Activated T-cell treated with anti-CD3 and anti-CD28 coated beads for 1 hour (primary cell): Measurements from ENCODE around the gene DDT.
A peak's percentile ranks its signal among the peaks of the same experiment; 100 is the strongest.
"Not testable (repeated sequence)": the region's sequence is repeated elsewhere in the genome, so short reads cannot be mapped to it uniquely, and the experiment has no call there.

ENCODE experiments used
- DNase-seq: peaks from one replicate; pipeline ENCODE4 v3.0.0-alpha.2; 2020; ENCODE audit warnings: low read depth

DDT gene

DNA sequence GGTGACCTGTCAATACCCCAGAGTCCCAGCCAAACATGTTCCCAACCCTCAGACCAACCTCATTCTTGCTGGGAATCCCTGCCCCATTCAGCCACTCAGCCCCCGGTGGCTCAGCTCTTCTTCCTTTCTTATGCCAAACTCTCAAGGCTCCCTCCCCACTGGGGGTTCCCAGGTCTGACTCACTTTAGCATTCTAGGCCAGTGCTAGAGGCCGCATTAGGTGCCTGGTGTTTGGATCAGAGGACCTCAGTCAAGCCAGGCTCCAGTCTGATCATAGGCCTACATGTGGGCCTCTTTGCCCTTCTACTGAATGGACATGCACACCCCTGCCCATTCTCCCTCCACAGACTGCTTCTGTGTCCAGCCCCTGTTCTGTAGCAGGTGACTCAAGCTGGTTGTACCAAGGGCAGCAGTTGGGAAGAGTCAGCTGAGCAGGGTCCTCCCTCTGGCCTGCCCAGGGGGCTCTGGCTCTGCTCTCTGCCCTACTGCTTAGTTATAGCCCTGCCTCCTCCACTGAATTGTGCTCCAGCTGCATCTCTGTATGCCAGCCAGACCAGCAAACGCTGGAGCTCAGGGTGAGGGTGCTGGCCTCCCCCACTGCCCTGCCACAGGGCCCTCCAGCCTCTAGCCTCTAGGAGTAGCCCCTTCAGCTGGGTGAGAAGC is 15.5 kb upstream of the DDT start:
- not testable (repeated sequence) for DNase-seq

DNA sequence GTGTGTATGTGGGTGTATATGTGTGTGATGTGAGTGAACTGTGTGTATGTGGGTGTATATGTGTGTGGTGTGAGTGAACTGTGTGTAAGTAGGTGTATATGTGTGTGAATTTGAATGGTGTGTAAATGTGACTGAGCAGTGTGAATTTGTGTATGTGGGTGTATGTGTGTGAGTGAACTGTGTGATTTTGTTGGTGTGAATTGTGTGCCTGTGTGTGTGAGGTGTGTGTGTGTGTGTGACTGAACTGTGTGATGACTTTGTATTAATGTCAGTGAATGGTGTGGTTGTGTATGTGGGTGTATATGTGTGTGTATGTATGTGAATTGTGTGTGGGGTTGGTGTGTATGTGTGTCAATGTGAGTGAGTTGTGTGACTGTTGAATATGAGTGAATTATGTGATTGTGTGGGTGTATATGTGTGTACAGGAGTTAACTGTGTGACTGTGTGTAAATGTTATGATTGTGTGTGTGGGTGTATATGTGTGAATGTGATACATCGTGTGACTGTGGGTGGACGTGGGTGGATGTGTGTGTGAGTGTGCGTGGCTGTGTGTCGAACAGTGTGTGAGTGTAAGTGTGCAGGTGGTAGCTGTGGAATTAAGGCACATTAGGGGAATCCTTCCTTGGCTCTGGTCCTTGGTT is 12.4 kb upstream of the DDT start:
- not testable (repeated sequence) for DNase-seq

GRCh38 chr22:23986089-23986488 is 11.8 kb upstream of the DDT start:
- not testable (repeated sequence) for DNase-seq

DNA sequence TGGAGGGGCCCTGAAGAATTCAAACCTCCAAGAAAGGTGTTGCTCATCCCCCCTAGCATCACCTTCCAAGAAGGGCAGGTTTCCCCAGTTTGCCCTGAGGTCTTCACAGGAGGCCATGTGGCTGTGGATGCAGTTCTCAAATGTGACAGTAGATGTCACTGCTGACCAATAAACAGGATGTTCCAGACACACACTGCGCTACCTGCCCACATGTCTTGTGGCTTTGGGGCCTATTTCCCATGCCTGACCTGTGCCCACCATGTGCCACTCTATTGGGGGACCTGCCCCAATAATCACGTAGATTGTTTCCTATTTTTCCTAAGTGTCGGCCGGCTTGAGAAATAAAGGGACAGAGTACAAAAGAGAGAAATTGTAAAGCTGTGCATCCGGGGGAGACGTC is 10.2 kb upstream of the DDT start:
- DNase-seq = no peak

- not testable (repeated sequence) for DNase-seq
Observed at GRCh38 chr22:23980567-23980966, 6.3 kb upstream of the DDT start.

- not testable (repeated sequence) for DNase-seq
Observed at GRCh38 chr22:23979557-23980240, 5.5 kb upstream of the DDT start, which contains the start of gene GSTT2. GSTT2 (plus strand) TSS chr22:23980134.

DNA sequence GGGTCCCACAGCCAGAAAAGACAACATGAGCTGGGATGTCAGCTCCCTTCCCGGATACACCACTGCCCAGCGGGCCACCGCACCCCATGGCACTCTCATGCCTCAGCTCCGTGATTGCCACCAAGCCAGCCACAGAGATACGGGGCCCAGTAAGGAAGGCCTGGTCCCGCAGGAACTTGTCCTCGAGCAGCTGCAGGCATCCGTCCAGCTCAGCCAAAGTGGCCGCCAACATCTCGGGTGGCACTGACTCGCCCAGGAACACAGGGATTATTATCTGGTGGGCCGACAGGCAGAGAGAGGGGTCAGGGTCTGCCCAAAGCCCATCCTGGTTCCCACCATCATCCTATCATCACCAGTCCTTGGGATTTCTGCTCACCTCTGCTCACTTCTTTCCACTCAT is 3.1 kb upstream of the DDT start:
- DNase-seq = not testable (repeated sequence)

GRCh38 chr22:23974836-23975352 is 653 bp upstream of the DDT start:
- DNase-seq = not testable (repeated sequence)

- not testable (repeated sequence) for DNase-seq
Observed at GRCh38 chr22:23971927-23972326, 2.3 kb downstream of the DDT start.

GRCh38 chr22:23970816-23971486 is 3.3 kb downstream of the DDT start:
- no peak for DNase-seq

- no peak for DNase-seq
Observed at GRCh38 chr22:23970201-23970641, 4.0 kb downstream of the DDT start.

GRCh38 chr22:23969071-23969470 is 5.2 kb downstream of the DDT start:
- no peak for DNase-seq

DNA sequence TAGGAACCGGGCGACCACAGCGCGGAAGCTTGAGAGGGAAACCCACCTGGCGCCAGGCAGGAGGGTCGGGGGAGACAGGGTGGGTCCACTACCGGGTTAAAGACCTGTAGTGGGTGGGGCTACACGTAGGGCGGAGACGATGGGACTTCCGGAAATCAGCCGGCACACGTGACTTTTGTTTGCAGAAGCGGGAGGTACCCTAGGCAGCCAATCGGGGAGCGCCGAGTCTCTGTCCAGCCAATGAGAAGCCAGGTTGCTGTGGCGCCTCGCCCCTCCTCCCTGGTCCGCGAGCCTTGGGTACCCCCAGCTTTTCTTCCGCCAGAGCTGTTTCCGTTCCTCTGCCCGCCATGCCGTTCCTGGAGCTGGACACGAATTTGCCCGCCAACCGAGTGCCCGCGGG is 7.7 kb downstream of the DDT start, which contains the start of gene DDTL:
Gene DDTL, plus strand, starts transcription at position 321 of the 400 bp plus-strand sequence. Its CDS starts 27 bp downstream, at position 348.
- DNase-seq = not testable (repeated sequence)

GRCh38 chr22:23966094-23966493 is 8.1 kb downstream of the DDT start:
- not testable (repeated sequence) for DNase-seq

GRCh38 chr22:23961084-23961771 is 13.0 kb downstream of the DDT start, which contains the start of gene GSTT2B:
GSTT2B (minus strand) TSS chr22:23961195; CDS start chr22:23961131, 64 bp downstream.
- not testable (repeated sequence) for DNase-seq

DNA sequence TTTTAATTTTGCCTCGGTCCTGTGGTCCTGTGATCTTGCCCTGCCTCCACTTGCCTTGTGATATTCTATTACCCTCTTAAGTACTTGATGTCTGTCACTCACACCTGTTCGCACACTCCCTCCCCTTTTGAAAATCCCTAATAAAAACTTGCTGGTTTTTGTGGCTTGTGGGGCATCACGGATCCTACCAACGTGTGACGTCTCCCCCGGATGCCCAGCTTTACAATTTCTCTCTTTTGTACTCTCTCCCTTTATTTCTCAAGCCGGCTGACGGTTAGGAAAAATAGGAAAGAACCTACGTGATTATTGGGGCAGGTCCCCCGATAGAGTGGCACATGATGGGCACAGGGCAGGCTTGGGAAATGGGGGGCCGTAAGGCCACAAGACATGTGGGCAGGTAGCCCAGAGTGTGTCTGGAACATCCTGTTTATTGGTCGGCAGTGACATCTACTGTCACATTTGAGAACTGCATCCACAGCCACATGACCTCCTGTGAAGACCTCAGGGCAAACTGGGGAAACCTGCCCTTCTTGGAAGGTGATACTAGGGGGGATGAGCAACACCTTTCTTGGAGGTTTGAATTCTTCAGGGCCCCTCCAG is 17.8 kb downstream of the DDT start:
- DNase-seq = peak; percentile 78

DNA sequence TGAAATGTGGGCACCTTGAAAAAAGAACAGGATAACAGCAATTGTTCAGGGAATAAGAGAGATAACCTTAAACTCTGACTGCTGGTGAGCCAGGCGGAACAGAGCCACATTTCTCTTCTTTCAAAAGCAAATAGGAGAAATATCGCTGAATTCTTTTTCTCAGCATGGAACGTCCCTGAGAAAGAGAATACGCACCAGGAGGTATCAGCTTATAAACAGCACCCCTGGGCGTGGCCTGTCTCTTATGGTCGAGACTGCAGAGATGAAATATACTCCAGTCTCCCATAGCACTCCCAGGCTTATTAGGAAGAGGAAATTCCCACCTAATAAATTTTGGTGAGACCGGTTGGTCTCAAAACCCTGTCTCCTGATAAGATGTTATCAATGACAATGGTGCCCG is 18.4 kb downstream of the DDT start:
- not testable (repeated sequence) for DNase-seq

DNA sequence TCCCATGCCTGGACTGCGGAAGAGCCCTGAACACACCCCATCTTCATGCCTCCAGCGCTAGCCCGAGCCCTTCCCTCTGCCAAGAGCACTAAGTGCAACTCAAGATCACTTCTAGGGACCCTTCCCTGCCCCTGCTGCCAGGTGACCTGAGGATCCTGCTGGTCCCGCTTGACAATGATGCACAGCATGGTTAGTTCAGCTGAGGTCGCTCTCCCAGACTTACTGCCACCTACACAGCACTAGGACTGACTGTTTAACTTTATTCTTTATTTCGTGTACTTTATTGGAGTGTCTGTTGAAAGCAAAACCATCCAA is 19.3 kb downstream of the DDT start:
- not testable (repeated sequence) for DNase-seq

- DNase-seq = not testable (repeated sequence)
Observed at GRCh38 chr22:23954193-23954990, 19.8 kb downstream of the DDT start.

DNA sequence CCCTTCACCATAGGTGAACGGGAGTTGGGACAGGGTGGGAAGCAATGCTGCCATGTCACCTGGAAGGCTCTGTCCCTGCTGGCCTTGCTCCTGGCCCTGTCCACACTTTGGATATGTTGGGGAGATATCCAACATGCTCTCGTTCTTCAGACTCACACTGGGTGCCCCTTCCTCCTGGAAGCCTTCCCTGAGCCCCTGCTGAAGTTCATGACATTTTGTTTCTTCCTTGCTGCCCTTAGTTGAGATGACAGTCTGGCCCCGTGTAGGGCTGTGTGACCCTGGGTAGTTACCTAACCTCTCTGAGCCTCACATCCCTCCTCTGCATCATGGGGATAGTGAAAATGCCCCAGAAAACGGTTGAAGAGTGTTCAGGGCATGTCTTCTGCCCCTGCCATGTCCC is 20.8 kb downstream of the DDT start:
- not testable (repeated sequence) for DNase-seq
